ENCODE results near the gene LST1.

DNA sequence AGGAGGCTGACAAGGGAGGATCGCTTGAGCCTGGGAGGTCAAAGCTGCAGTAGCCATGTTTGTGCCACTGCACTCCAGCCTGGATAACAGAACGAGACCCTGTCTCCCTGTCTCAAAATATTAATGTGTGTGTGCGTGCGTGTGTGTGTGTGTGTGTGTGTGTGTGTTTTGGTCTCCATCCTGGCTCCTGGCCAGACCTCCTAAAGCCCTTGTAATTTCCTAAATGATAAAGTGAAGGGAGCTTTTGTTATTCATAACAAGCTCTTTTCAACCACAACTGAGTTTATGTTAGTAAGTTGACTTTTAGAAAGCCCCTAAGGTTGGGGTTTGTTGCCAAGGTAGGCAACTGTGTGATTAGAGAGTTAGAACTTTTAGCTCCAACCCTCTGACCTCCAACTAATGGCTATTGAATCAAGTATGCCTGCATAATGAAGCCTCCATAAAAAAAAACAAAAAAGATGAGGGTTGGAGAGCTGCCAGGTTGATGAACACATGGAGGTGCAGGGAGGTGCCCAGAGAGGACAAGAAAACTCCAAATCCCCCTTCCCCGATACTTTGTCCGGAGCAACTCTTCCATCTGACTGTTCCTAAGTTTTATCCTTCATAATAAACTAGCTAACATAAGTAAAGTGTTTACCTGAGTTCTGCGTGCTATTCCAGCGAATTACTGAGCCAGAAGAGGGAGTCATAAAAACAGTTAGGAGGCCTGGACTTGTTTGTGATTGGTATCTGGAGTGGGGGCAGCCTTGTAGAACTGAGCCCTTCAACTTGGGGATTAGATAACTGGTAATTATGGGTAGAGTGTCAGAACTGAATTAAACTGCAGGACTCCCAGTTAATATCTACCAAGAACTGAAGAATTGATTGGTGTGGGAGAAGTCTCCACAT lies 23.7 kb downstream of the LST1 start:
- TF ChIP-seq POLR2A (IDR thresholded peaks at IDR 0.05), result no peak
- TF ChIP-seq, protein P1, sequence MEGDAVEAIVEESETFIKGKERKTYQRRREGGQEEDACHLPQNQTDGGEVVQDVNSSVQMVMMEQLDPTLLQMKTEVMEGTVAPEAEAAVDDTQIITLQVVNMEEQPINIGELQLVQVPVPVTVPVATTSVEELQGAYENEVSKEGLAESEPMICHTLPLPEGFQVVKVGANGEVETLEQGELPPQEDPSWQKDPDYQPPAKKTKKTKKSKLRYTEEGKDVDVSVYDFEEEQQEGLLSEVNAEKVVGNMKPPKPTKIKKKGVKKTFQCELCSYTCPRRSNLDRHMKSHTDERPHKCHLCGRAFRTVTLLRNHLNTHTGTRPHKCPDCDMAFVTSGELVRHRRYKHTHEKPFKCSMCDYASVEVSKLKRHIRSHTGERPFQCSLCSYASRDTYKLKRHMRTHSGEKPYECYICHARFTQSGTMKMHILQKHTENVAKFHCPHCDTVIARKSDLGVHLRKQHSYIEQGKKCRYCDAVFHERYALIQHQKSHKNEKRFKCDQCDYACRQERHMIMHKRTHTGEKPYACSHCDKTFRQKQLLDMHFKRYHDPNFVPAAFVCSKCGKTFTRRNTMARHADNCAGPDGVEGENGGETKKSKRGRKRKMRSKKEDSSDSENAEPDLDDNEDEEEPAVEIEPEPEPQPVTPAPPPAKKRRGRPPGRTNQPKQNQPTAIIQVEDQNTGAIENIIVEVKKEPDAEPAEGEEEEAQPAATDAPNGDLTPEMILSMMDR (IDR thresholded peaks at IDR 0.05), result no peak

Measured in lower leg skin (tissue), 3 donors.